GM12878 (cell line): Measurements from ENCODE around the gene ERP44. TPM values are rescaled to one million over a fixed set of nuclear protein-coding genes. Genes with fewer than 3 reads are reported as not detected.

ENCODE experiments used
- ATAC-seq: fragments of 200-7000 bp; cut with Tn5 transposase; 3 replicates; pipeline ENCODE4 v1.9.1; 2020; ENCODE audit warnings: mild to moderate bottlenecking, moderate library complexity
- BruUV-seq: library from RNA; stranded (reverse); fragments of 400-500 nt; replicated peaks from 2 replicates; lab custom pipeline; 2021; lab: Mats Ljungman, UMichigan
- CTCF ChIA-PET: fragments of 300-600 bp; sonication (Branson Sonifier 250); formaldehyde crosslinking; extraction: SDS; loops from one replicate; lab custom pipeline; 2021; ENCODE audit warnings: inconsistent platforms; lab: Yijun Ruan, JAX
- POLR2A ChIA-PET: fragments of 350-600 bp; formaldehyde crosslinking; extraction: SDS; loops from one replicate; lab custom pipeline; 2021; ENCODE audit warnings: inconsistent platforms; lab: Charles Lee
- RAD21 ChIA-PET: fragments of 300-600 bp; sonication (Branson Sonifier 250); formaldehyde crosslinking; loops from one replicate; lab custom pipeline; 2023; ENCODE audit warnings: antibody characterized with exemption; ENCODE audit not compliant: unreplicated experiment; lab: Charles Lee
- SMC1A ChIA-PET: fragments of 300-600 bp; sonication (Branson Sonifier 250); formaldehyde crosslinking; loops from one replicate; lab custom pipeline; 2023; ENCODE audit not compliant: unreplicated experiment, uncharacterized antibody; lab: Charles Lee
- DNase-seq: peaks from one replicate; pipeline ENCODE4 v3.0.0-alpha.2; 2011; ENCODE audit warnings: low read depth, low spot score
- FAIRE-seq: peaks from 3 replicates; lab custom pipeline; 2011; peaks lifted over from hg19 to GRCh38; lab: Jason Lieb, UNC
- H2AFZ ChIP-seq: 2 replicates; pipeline ENCODE4 v1.6.0; 2011; ENCODE audit warnings: low read depth, low read length, control low read depth; ENCODE audit not compliant: control insufficient read depth
- H3K27ac ChIP-seq: 2 replicates; pipeline ENCODE4 v1.5.1; 2011; ENCODE audit warnings: control low read depth; ENCODE audit not compliant: control insufficient read depth, insufficient read depth
- H3K27me3 ChIP-seq, 2 experiments: replicated peaks in 1 of 2; 2 replicates each; pipeline versions ENCODE4 v1.6.0 to v1.6.1; 2011; ENCODE audit warnings: low read length in 1 of 2; ENCODE audit not compliant: control insufficient read depth in 2 of 2, insufficient read depth in 2 of 2
- H3K36me3 ChIP-seq, 2 experiments: 2 replicates each; pipeline ENCODE4 v1.5.1; 2011; ENCODE audit warnings: low read length in 1 of 2; ENCODE audit not compliant: control insufficient read depth in 2 of 2, insufficient read depth in 2 of 2
- H3K4me1 ChIP-seq: 2 replicates; pipeline ENCODE4 v1.6.1; 2011; ENCODE audit warnings: mild to moderate bottlenecking, low read length, moderate library complexity, mixed read lengths; ENCODE audit not compliant: control insufficient read depth, insufficient read depth
- H3K4me2 ChIP-seq: 2 replicates; pipeline ENCODE4 v1.6.0; 2011; ENCODE audit warnings: control low read depth; ENCODE audit not compliant: control insufficient read depth, insufficient read depth
- H3K4me3 ChIP-seq: fragments of 200-600 bp; sonication (generic); 2 replicates; pipeline ENCODE4 v1.5.1; 2016
- H3K79me2 ChIP-seq: 2 replicates; pipeline ENCODE4 v1.6.0; 2011; ENCODE audit warnings: low read length; ENCODE audit not compliant: control insufficient read depth, insufficient read depth
- H3K9ac ChIP-seq: 2 replicates; pipeline ENCODE4 v1.8.0; 2011; ENCODE audit warnings: low read length, control low read depth, mixed read lengths; ENCODE audit not compliant: control insufficient read depth, insufficient read depth
- H3K9me3 ChIP-seq: replicated peaks from 3 replicates; pipeline ENCODE4 v1.5.1; 2011; ENCODE audit warnings: mild to moderate bottlenecking, low read length; ENCODE audit not compliant: control insufficient read depth, insufficient read depth
- H4K20me1 ChIP-seq: 2 replicates; pipeline ENCODE4 v1.6.0; 2011; ENCODE audit not compliant: control insufficient read depth, insufficient read depth
- BCL11A ChIP-seq: IDR thresholded peaks from 2 replicates; pipeline ENCODE4 v1.6.1; 2011; ENCODE audit warnings: low read depth, low read length
- BCLAF1 ChIP-seq: fragments of 450-650 bp; IDR thresholded peaks from 2 replicates; pipeline ENCODE4 v1.6.1; 2017; ENCODE audit warnings: antibody characterized with exemption, mild to moderate bottlenecking, moderate library complexity
- BHLHE40 ChIP-seq, 2 experiments: fragments of 450-650 bp in 1 of 2; IDR thresholded peaks; 2 replicates each; pipeline ENCODE4 v1.6.1; 2011 to 2017; ENCODE audit warnings: low read depth in 2 of 2, borderline replicate concordance in 1 of 2, improper control_type of control experiment in 1 of 2, low read length in 1 of 2, mild to moderate bottlenecking in 1 of 2
- CHD2 ChIP-seq: IDR thresholded peaks from 2 replicates; pipeline ENCODE4 v1.6.1; 2011; ENCODE audit warnings: low read depth, low read length, improper control_type of control experiment, borderline replicate concordance
- CHD4 ChIP-seq: fragments of 200-600 bp; sonication (generic); IDR thresholded peaks from 2 replicates; pipeline ENCODE4 v1.6.1; 2016; ENCODE audit warnings: mild to moderate bottlenecking
- FOS ChIP-seq: IDR thresholded peaks from 3 replicates; pipeline ENCODE4 v1.6.1; 2011; ENCODE audit warnings: borderline replicate concordance; ENCODE audit not compliant: insufficient read length; ENCODE audit errors: extremely low read depth
- FOXK2 ChIP-seq: fragments of 450-650 bp; IDR thresholded peaks from 2 replicates; pipeline ENCODE4 v1.6.1; 2017; ENCODE audit warnings: mild to moderate bottlenecking, moderate library complexity
- JUNB ChIP-seq: IDR thresholded peaks from 2 replicates; pipeline ENCODE4 v1.6.1; 2016; ENCODE audit warnings: antibody characterized with exemption, mild to moderate bottlenecking
- KAT2A ChIP-seq: conservative IDR thresholded peaks from 2 replicates; pipeline ENCODE4 v1.6.1; 2011; ENCODE audit warnings: low read depth, low read length; ENCODE audit not compliant: control insufficient read depth
- NBN ChIP-seq: fragments of 450-650 bp; IDR thresholded peaks from 2 replicates; pipeline ENCODE4 v1.6.1; 2016
- NFXL1 ChIP-seq: fragments of 450-650 bp; IDR thresholded peaks from 2 replicates; pipeline ENCODE4 v1.6.1; 2017; ENCODE audit warnings: antibody characterized with exemption, mild to moderate bottlenecking, borderline replicate concordance
- NFYB ChIP-seq: IDR thresholded peaks from 2 replicates; pipeline ENCODE4 v1.6.1; 2011; ENCODE audit warnings: low read depth, mild to moderate bottlenecking, low read length, improper control_type of control experiment, moderate library complexity; ENCODE audit not compliant: insufficient read depth
- POLR2AphosphoS2 ChIP-seq: IDR thresholded peaks from 2 replicates; pipeline ENCODE4 v1.6.1; 2011; ENCODE audit warnings: low read depth, mild to moderate bottlenecking, low read length, improper control_type of control experiment, moderate library complexity
- RCOR1 ChIP-seq: conservative IDR thresholded peaks from 2 replicates; pipeline ENCODE4 v1.6.1; 2012; ENCODE audit warnings: low read depth, low read length, improper control_type of control experiment
- SKIL ChIP-seq: fragments of 450-650 bp; IDR thresholded peaks from 2 replicates; pipeline ENCODE4 v1.6.1; 2017; ENCODE audit warnings: mild to moderate bottlenecking, low read depth, inconsistent platforms; ENCODE audit not compliant: poor library complexity, severe bottlenecking
- SUPT20H ChIP-seq: IDR thresholded peaks from 2 replicates; pipeline ENCODE4 v1.6.1; 2011; ENCODE audit warnings: low read depth, mild to moderate bottlenecking, low read length, moderate library complexity, borderline replicate concordance; ENCODE audit not compliant: control insufficient read depth
- ZBED1 ChIP-seq: IDR thresholded peaks from 2 replicates; pipeline ENCODE4 v1.6.1; 2016; ENCODE audit warnings: borderline replicate concordance
- ZNF274 ChIP-seq: IDR thresholded peaks from one replicate; pipeline ENCODE4 v1.8.0; 2011; ENCODE audit not compliant: insufficient read length, insufficient read depth
- ZNF384 ChIP-seq: IDR thresholded peaks from 2 replicates; pipeline ENCODE4 v1.6.1; 2012; ENCODE audit warnings: low read depth, mild to moderate bottlenecking, low read length, improper control_type of control experiment, borderline replicate concordance
- ZSCAN29 ChIP-seq: fragments of 450-650 bp; IDR thresholded peaks from 2 replicates; pipeline ENCODE4 v1.6.1; 2017; ENCODE audit warnings: mild to moderate bottlenecking, moderate library complexity
- WGBS: methylation state at CpG from one replicate; pipeline ENCODE4 v1.1.6; 2016; ENCODE audit warnings: low lambda C conversion rate; ENCODE audit not compliant: insufficient replicate concordance, insufficient coverage; ENCODE audit errors: missing lambda C conversion rate; 5-methylcytosine and 5-hydroxymethylcytosine counted together
- in situ Hi-C: fragments of 300-500 bp; cut with MboI; formaldehyde crosslinking; loops from 9 replicates; pipeline ENCODE4 v1.14.3; 2018; ENCODE audit warnings: mixed read lengths
- intact Hi-C: fragments of 100-400 bp; cut with micrococcal nuclease; formaldehyde crosslinking; loops from one replicate; pipeline ENCODE4 v1.14.2; 2022; ENCODE audit not compliant: unreplicated experiment
- polyA plus RNA-seq, 11 experiments: library from polyadenylated mRNA; depleted of rRNA in 4 of 11; unstranded in 6 of 11; stranded (reverse) in 5 of 11; fragments of >200 nt; fragmentation: Nextera tagmentation in 4 of 11; fragmentation: Illumina TruSeq in 1 of 11; extraction: Ambion mirVana in 4 of 11; extraction: Trizol in 1 of 11; gene quantifications; 1 replicate in 1 of 11; 2 replicates in 10 of 11; pipeline versions ENCODE4 v1.2.1 to v1.2.3, GENCODE V29; 2011 to 2016; ENCODE audit warnings: inconsistent platforms in 2 of 11, missing spikeins in 2 of 11, low read depth in 1 of 11
- total RNA-seq, 4 experiments: library from RNA; depleted of rRNA in 3 of 4; stranded (reverse); fragments of >200 nt in 3 of 4; fragmentation: Illumina TruSeq in 1 of 4; extraction: Trizol in 1 of 4; gene quantifications; 2 replicates each; pipeline versions ENCODE4 v1.2.1 to v1.2.3, GENCODE V29; 2013 to 2021

ERP44 gene
- total and polyA plus RNA-seq, 10 of the 15 experiments (the other 5 are each of a cell fraction or from before 2014, with no cell fraction given): 11.5 to 52.4 (median 20.2) TPM

- TF ChIP-seq NFXL1 (no peak), BHLHE40 (IDR thresholded peaks at IDR 0.05; ENCODE audit: borderline replicate concordance in 1 of 2, low read depth in 2 of 2, low read length in 1 of 2) (no peak)
These were observed 7.2 kb downstream of the ERP44 start (continued) for GRCh38 chr9:100091650-100092049.

GRCh38 chr9:100090880-100091279 lies 7.9 kb downstream of the ERP44 start:
- Histone ChIP-seq H3K4me3 (no peak overlapping the region), H3K36me3 (no peaks in the 10 kb centered on the region), H3K9me3 (no peaks in the 10 kb centered on the region), H4K20me1 (no peaks in the 10 kb centered on the region), H3K4me2 (no peak overlapping the region), H3K27ac (no peak overlapping the region), H2AFZ (no peak overlapping the region), H3K27me3 (no peaks in the 10 kb centered on the region), H3K9ac (no peak overlapping the region), H3K4me1 (peaks cover 18% of the 10 kb centered on the region), H3K79me2 (peaks cover 93% of the 10 kb centered on the region)
- no TSS peak for BruUV-seq
- in situ Hi-C loops: no loop called here
- no peak for FAIRE-seq
- SMC1A ChIA-PET: interaction anchor here (0.6 to 1.2 kb wide), 3 partner anchors 71 to 132 kb away, joined by 3 to 4 read pairs (median 3); no protein-coding TSS in a partner anchor
- TF ChIP-seq ZSCAN29 (no peak), FOS (no peak), SUPT20H (no peak), BCLAF1 (no peak), JUNB (no peak), SKIL (no peak), NFYB (no peak), ZNF384 (no peak), CHD4 (no peak), POLR2AphosphoS2 (no peak), KAT2A (no peak), NBN (no peak), CHD2 (no peak), BCL11A (no peak), RCOR1 (no peak), FOXK2 (no peak), ZNF274 (no peak), ZBED1 (no peak)
- CTCF ChIA-PET: interaction anchor here (1.1 kb wide), 1 partner anchor 10 kb away, joined by 3 read pairs; no protein-coding TSS in a partner anchor
- WGBS: 32% methylated on average over 1 of the region's 1 CpG
- intact Hi-C loops: loop anchor here (10.0 kb wide), 1 partner anchor 906 kb away; no protein-coding TSS in a partner anchor
- POLR2A ChIA-PET: interaction anchor here (2.3 kb wide), 1 partner anchor 11 kb away, joined by 5 read pairs; no protein-coding TSS in a partner anchor
- ATAC-seq: no peak
- DNase-seq: no peak
- RAD21 ChIA-PET: no interaction called here
